Neural cell (in vitro differentiated cells): ENCODE results near the gene KIAA1549.

Source experiments
- CTCF ChIP-seq: fragments of 450-650 bp; IDR thresholded peaks from 2 replicates; pipeline ENCODE4 v1.5.1; 2014; ENCODE audit warnings: antibody characterized with exemption, mild to moderate bottlenecking, moderate library complexity; ENCODE audit not compliant: poor library complexity, severe bottlenecking
- EP300 ChIP-seq: fragments of 450-650 bp; conservative IDR thresholded peaks from 2 replicates; pipeline ENCODE4 v1.6.1; 2014; ENCODE audit warnings: antibody characterized with exemption, mild to moderate bottlenecking, moderate library complexity; ENCODE audit not compliant: poor library complexity, severe bottlenecking
- EZH2 ChIP-seq: fragments of 200-600, 300-800 bp; shearing (Covaris generic), sonication (generic); IDR thresholded peaks from 2 replicates; pipeline ENCODE4 v1.6.1; 2014; ENCODE audit warnings: antibody characterized with exemption, low read length, borderline replicate concordance, mild to moderate bottlenecking; ENCODE audit not compliant: insufficient read depth, poor library complexity, severe bottlenecking
- MXI1 ChIP-seq: fragments of 450-650 bp; conservative IDR thresholded peaks from 2 replicates; pipeline ENCODE4 v1.6.1; 2014; ENCODE audit warnings: antibody characterized with exemption, mild to moderate bottlenecking; ENCODE audit not compliant: poor library complexity, severe bottlenecking
- POLR2AphosphoS5 ChIP-seq: IDR thresholded peaks from 2 replicates; pipeline ENCODE4 v1.6.1; 2012
- REST ChIP-seq: IDR thresholded peaks from 2 replicates; pipeline ENCODE4 v1.6.1; 2012; ENCODE audit warnings: borderline replicate concordance
- SMC3 ChIP-seq: fragments of 450-650 bp; conservative IDR thresholded peaks from 2 replicates; pipeline ENCODE4 v1.6.1; 2014; ENCODE audit warnings: antibody characterized with exemption, mild to moderate bottlenecking, moderate library complexity; ENCODE audit not compliant: poor library complexity
- TAF1 ChIP-seq: IDR thresholded peaks from 2 replicates; pipeline ENCODE4 v1.6.1; 2012; ENCODE audit warnings: low read depth

DNA sequence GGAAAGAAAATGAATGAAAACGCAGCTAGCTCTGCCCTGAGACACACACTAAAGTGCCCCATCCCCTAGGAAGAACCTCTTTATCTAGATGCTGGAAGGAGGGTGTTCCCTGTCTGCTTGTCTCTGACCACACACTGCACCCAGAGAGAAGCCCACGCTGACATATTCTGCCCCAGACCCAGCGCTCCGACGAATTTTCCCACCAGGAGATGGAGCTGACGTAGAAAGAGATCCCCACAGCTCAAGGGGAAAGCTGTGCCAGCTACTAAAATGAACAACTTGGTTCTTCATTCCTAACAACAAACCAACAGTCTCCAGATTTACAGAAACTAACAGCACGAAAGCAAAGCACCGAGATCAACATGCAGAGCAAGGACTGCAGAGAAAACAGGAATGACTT lies 73.3 kb downstream of the KIAA1549 start:
- TF ChIP-seq CTCF (no peak), SMC3 (no peak), MXI1 (no peak), EP300 (no peak), EZH2 (no peak), POLR2AphosphoS5 (no peak), REST (no peak), TAF1 (no peak)
